D721Med (cell line): ENCODE measurements around the gene TUBA4B.

ENCODE experiments used
- DNase-seq: peaks from one replicate; pipeline ENCODE4 v3.0.0; 2011; ENCODE audit warnings: low spot score; ENCODE audit not compliant: insufficient read length
- FAIRE-seq: peaks from 2 replicates; lab custom pipeline; 2011; peaks lifted over from hg19 to GRCh38; lab: Jason Lieb, UNC
- TF ChIP-seq, protein P1 (sequence below): IDR thresholded peaks from 2 replicates; pipeline ENCODE4 v1.5.1; 2012; ENCODE audit warnings: mild to moderate bottlenecking, control low read depth; ENCODE audit not compliant: insufficient read depth; ENCODE audit errors: missing control alignments

TUBA4B gene

DNA sequence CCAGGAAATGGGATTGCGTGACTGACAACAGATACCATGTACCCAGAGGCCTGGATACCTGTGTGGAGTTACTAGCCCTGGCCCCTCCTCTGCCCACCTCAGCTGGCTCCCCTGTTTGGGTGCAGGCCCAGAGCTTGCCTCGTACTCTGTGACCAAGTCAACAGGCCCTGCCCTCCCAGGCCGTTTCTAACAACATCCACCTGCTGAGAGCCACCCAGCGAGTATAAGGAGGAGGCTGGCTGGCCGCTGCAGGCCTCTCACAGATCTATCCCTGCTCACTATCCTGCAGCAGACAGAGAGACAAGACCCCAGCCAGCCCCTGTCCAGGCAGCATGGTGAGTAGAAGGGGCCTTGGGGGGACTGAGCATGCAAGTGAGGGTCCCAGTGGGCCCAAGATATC, 13.2 kb downstream of the TUBA4B start:
- DNase-seq (no peak), FAIRE-seq (no peak)
- TF ChIP-seq, protein P1, sequence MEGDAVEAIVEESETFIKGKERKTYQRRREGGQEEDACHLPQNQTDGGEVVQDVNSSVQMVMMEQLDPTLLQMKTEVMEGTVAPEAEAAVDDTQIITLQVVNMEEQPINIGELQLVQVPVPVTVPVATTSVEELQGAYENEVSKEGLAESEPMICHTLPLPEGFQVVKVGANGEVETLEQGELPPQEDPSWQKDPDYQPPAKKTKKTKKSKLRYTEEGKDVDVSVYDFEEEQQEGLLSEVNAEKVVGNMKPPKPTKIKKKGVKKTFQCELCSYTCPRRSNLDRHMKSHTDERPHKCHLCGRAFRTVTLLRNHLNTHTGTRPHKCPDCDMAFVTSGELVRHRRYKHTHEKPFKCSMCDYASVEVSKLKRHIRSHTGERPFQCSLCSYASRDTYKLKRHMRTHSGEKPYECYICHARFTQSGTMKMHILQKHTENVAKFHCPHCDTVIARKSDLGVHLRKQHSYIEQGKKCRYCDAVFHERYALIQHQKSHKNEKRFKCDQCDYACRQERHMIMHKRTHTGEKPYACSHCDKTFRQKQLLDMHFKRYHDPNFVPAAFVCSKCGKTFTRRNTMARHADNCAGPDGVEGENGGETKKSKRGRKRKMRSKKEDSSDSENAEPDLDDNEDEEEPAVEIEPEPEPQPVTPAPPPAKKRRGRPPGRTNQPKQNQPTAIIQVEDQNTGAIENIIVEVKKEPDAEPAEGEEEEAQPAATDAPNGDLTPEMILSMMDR: no peak

DNA sequence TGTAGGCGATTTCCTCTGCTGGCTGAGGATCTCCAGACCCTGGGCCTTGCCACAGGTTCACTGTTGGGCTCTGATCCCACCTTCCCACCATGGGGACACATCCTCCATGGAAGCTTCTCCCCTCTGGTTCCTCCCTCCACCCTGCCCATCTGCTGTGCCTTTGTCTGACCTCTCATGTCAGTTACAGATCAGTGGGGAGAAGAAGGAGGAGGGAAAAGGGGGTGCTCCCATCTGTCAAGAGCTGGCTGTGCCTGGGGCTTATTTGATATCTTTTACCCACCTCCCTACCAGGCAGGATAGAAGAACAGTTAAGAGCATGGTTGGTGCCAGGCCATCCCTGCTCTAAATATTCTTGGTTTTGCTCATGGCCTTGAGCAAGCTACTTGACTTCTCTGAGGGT, 13.8 kb downstream of the TUBA4B start:
- FAIRE-seq: no peak
- DNase-seq: no peak
- TF ChIP-seq, protein P1: no peak

DNA sequence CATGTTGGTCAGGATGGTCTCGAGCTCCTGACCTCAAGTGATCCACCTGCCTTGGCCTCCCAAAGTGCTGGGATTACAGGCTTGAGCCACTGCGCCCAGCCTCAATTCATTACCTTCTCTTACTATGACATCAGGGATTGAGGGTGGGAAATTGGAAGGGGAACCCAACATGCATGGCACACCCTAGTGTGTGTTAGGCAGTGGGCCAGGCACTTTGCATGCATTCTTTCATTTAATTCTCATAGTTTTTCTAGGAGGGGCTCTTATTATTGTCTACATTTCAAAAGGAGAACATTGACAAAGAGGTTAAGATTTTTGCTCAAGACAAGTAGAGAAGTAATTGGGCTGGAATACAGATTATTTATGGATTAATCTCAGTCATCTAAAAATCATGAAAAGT, 15.3 kb downstream of the TUBA4B start:
- TF ChIP-seq, protein P1: no peak
- DNase-seq (no peak), FAIRE-seq (no peak)

DNA sequence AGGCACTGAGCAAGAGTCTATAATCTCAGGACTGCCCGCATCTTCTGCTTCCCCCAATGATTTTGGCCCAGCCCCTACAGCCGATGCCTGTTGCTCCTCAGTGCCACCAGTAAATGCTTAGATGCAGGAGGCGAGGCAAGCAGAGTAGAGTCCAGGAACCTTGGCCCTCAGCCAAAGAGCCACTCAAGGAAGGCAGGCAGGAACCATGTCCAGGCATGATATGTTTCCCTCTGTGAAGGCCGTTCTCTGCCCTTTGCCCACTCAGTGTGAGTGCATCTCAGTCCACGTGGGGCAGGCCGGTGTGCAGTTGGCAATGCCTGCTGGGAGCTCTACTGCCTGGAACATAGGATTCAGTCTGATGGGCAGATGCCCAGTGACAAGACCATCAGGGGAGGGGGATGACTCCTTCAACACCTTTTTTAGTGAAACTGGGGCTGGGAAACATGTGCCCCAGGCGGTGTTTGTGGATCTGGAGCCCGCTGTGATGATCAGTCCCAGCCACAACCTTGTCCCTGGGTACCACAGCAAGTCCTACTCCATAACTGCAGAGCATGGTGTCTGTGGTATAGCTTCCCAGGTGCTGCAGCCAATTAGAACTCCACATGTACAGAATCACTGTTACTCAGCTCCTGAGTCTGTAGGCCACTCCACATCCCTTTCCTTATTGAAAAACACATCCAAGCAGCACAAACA, 16.5 kb downstream of the TUBA4B start:
- DNase-seq (no peak), FAIRE-seq (no peak)
- TF ChIP-seq, protein P1: no peak

DNA sequence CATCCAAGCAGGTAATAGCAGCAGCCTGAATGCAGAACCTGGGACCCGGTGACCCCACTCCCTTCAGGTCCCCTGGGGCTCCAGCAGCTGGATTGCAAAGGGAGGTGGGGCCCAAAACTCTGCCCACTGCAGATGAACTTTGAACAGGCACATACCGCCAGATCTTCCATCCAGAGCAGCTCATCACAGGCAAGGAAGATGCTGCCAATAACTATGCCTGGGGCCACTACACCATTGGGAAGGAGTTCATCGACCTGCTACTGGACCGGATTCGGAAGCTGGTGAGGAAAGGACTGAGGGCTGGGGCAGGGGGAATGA, 17.0 kb downstream of the TUBA4B start:
- FAIRE-seq (no peak), DNase-seq (no peak)
- TF ChIP-seq, protein P1: no peak

DNA sequence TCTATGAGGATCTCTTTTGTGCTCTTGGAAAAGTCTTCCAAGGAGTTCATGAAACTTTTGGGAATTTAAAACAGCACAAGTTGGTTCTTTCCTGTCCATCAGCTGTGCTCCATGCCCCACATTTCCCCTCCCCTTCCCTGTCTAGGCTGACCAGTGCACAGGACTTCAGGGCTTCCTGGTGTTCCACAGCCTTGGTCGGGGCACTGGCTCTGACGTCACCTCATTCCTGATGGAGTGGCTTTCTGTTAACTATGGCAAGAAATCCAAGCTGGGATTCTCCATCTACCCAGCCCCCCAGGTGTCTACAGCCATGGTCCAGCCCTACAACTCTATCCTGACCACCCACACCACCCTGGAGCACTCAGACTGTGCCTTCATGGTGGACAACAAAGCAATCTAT, 18.0 kb downstream of the TUBA4B start:
- FAIRE-seq (no peak), DNase-seq (no peak)
- TF ChIP-seq, protein P1: no peak

DNA sequence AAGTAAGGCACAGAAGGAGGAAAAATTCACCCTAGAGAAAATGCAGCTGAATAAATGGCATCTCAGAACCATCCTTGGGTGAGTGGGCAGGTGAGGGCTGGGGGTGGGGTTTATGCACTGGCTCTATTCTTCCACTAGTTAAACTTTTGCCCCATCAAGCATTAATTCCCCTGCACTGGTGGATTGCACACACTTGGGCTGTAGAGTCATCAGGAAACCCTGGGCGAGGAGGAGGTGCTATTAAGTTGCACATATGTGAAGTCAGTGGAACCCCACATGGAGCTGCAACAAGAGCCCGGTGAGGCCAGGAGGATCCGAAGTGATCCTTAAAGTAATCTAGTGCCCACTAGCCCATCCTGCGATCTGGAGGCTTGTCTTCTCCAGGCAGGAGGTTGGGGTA, 19.3 kb downstream of the TUBA4B start:
- DNase-seq: no peak
- FAIRE-seq: no peak
- TF ChIP-seq, protein P1: no peak
